ENCODE measurements around the gene CDK5.
A peak's percentile ranks its signal among the peaks of the same experiment; 100 is the strongest.

CDK5 gene

DNA sequence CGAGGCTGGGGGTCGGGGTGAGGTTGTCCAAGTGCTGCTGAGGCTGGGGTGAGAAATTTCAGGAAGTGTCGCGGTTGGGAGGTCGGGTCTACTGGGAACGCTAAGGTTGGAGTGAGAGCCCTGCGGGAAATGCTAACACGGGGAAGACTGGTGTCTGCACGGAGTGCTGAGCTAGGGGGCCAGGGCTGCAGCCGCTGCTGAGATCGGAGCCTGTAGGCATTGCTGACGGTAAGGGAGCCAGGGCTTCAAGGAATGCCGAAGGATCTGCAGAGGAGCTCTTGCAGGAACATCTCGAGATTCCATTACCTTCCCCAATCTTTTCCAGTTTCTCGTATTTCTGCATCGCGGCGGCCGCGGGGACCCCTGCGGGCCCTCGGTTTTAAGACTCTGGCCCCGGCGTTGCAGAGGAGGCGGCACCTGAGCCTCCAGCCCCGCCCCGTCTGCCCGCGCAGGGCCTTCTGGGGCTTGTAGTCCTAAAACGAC lies at the start of gene CDK5:
CDK5 (minus strand) TSS at position 392 of the 483 bp plus-strand sequence; CDS start at position 343, 49 bp downstream.
- no peak for DNase-seq (ENCODE audit: low spot score)

- peak; percentile 64 for DNase-seq (ENCODE audit: low spot score)
Observed at GRCh38 chr7:151104411-151105235, 46.9 kb upstream of the CDK5 start.

DNA sequence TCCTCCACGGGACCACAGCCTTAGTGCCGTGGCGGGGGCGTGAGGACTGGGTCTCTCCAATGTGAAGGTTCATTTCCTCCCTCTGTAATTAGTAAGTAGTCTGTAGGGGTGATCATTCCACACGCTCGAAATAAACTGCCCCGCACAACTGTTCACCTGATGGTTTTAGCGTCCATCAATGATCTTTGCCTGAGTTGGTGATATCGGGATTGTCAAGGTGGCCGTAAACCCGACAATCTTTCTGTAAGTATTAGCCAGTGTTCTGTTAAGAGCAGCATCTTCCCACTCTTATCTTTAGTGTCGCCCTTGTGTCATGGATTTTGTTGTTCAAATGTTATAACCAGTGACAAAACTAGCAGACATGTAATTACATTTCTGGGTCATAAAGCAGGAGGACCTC lies 46.3 kb upstream of the CDK5 start:
- no peak for DNase-seq (ENCODE audit: low spot score)

DNA sequence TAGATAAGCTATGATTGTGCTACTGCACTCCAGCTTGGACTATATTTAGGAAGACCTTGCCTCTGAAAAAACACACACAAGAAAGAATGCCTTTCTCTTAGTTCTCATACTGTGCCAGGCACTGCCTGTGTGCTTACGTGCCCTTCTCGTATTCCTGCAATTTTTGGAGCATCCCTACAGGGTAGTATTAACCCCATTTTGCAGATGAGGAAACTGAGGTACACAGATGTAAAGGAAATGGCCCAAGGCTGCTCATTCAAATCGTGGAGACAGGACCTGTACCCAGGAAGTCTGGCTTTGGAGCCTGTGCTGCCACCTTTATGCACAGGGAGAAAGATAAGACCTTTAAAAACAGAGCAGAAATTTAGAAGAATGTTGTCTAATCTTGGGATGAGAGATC lies 45.3 kb upstream of the CDK5 start:
- no peak for DNase-seq (ENCODE audit: low spot score)

GRCh38 chr7:151101621-151102396 lies 44.1 kb upstream of the CDK5 start:
- no peak for DNase-seq (ENCODE audit: low spot score)

DNA sequence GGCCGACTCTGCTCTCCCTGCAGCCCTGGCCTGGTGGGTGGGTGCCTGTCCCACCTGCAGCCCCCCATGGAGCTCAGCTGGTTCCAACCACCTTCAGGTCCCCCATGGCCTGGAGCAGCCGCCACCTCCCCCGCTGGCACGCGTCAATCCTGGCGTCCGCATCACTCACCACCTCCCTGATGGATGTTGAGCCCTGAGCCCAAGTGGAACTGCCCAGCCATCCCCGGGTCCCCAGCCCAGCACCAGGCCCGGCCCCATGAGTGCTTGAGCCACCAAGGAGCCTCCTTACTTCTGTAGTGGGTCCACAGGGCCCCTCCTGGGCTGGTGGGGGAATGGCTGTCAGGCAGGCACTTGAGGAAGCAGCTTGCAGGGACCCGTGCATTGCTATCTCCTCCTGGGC lies 43.2 kb upstream of the CDK5 start:
- no peak for DNase-seq (ENCODE audit: low spot score)

GRCh38 chr7:151099486-151100211 lies 42.0 kb upstream of the CDK5 start:
- no peak for DNase-seq (ENCODE audit: low spot score)

DNA sequence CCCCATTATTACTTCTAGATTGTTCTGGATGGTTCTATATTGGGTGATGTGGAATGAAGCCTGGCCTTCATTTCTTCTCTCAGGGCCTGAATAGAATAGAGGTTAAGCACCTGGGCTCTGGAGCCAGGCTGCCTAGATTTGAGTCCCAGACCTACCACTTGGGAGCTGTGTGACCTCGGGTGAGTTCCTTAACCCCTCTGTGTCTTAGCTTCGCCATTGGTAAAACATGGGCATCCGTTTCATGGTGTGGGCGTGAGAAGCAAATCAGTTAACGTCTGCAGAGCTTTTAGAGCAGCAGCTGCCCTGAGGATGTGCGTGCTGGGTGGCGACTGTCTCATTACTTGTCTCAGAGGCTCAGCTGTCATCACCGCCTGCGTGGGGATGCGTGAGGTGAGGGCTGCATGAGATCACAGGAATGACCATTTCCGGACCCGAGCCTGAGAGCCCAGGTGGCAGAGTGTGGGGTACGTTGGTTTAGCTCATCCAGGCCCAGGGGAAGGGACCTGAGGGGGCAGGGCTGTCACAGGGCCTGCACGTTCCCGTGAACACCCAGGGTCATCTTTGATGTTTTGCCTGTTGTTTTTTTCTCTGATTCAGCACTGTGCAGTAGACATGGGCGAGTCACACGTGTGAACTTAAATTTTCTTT lies 38.3 kb upstream of the CDK5 start:
- DNase-seq (ENCODE audit: low spot score) = no peak

DNA sequence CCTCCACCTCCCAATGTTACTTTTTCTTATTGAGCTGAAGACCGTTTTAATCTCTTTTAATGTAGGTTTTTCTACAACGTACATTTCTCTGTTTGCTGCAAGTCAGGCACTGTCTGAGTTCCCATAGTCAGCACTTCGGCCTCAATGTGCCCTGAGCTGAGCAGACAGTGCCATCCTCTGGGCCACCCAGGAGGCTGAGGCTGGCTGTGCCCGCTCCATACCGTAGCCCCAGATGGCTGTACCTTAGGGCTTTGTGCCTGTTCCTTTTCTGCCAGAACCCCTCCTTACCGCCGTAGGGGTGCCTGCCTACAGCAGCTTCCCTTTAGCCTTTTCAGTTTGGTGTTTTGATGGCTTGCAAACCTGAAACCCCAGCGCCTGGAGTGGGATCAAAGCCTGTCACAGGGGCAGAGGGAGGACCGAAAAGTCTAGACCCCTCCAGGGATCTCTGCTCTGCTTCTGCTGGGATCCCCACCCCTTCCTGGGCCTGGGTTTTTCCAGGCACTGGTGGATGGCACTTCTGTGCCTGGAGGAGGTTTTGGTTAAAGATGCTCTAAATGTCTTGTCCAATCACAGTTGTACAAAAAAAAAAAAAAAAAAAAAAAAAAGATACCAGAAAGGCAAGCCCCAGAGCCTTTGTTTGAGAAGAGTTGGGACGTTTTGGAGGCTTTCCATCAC lies 37.6 kb upstream of the CDK5 start:
- DNase-seq (ENCODE audit: low spot score) = no peak

- DNase-seq (ENCODE audit: low spot score) = no peak
Observed at GRCh38 chr7:151094675-151095074, 37.0 kb upstream of the CDK5 start.

- no peak for DNase-seq (ENCODE audit: low spot score)
Observed at GRCh38 chr7:151093748-151094147, 36.1 kb upstream of the CDK5 start.

DNA sequence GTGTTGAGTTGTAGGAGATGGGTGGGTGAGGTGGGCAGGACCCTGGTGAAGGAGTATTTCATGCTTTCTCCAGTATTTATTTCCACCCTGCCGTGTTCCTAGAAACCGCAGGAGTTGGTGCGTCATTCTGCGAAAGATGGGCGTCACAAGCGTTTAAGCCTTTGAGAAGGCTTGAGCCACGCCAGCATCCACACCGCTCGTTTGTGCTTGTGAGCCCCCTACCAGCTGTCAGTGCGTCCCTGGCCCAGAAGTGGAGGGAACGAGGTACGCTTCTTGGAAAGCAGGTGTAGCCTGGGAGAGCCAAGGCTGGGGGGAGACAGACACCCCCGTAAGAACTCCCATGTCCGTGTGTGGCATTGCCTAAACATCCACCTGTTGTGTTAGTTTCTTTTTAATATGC lies 34.3 kb upstream of the CDK5 start:
- DNase-seq (ENCODE audit: low spot score) = no peak

DNA sequence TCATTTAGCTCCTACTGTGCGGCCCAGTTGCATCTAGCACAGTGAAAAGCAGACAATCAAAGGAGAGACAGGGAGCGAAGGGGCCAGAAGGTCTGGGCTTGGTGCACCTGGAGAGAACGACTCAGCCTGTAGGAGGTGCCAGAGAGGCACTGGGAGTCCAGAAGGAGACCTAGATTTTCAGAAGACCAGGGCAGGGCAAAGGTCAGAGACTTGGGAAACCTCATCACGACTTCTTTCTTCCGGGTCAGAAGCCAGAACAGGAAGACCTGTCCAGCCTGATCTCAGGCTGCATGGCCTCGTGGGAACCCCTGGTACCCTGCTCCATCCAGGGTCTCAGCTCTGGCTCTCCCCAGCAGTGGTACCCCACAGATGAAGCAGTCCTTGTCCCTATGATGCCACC lies 33.7 kb upstream of the CDK5 start:
- no peak for DNase-seq (ENCODE audit: low spot score)

- no peak for DNase-seq (ENCODE audit: low spot score)
Observed at GRCh38 chr7:151091003-151091402, 33.3 kb upstream of the CDK5 start.

DNA sequence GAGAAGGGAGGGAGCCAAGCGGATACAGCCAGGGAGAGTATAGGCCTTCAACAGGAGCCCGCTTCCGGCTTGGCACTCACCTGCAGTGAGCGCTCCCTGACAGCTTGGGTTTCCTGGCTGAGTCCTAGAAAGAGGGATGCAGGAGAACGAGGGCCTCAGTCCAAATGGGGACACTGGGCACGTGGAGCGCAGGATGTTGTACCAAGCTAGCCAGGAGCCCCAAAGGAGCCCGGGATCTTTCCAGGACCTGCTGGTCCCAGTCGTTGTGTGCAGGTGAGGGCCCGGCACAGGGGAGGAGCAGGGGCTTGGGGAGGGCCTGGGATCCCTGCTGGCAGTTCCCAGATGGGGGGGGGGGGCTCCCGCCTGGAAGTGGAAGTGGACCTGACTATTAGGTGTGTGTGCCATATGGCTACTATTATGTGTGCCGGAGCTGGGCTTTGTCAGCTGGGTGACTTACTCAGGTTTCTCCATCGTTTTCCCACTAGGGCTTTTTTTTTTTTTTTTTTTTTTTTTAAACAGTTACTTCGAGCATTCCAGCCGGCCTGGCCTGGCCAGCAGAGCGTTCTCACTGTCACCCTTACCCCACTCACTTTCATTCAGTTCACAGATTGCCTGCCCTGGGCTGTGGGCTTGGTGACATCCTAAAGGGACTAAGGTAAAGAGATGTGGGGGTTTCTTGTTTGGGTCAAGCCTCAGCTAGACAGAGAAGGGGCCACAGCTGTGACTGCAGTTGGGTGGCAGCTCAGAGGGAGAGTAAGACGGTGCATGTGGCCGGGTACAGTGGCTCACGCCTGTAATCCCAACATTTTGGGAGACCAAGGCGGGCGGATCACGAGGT lies 32.4 kb upstream of the CDK5 start:
- peak; percentile 42 for DNase-seq (ENCODE audit: low spot score)

DNA sequence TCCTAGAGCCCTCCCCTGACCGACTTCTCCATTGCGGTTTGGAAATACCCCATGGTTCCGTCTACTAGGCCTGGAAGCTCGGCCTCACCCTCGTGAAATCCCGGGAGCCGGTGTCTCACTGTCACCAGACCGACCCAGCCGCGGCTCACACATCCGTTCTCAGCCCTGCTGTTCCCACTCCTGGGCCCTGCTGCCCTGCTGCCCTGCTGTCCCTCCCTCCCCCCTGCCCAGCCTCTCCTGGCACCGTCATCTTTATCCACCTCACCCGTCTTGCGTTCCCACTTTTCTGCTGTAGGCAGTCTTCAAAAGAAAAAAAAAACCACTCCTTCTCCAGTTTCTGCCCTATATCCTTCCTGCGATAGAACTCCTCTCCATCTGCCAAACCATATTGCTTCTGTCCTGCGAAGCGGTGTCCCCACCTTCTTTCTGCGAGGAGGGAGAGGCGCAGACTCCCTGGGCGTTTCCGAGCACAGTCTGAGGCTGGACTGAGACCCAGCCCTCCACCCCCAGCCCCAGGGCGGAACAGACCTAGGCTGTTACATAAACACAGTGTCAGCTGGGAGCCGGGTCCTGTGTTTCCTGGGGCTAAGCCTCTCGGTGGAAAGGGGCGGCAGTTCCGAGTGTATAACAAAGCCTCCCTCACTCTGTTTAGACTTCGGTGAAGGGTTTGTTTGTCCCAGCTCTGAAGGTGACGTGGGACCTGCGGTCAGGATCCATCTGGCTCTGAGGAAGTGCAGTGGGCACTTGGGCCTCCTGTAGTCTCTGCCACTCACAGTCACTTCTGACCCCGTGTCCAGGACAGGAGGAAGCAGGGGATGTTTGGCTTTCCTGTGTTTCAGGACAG lies 31.4 kb upstream of the CDK5 start:
- peak; percentile 66 for DNase-seq (ENCODE audit: low spot score)

- peak; percentile 30 for DNase-seq (ENCODE audit: low spot score)
Observed at GRCh38 chr7:151088019-151088855, 30.5 kb upstream of the CDK5 start.

DNA sequence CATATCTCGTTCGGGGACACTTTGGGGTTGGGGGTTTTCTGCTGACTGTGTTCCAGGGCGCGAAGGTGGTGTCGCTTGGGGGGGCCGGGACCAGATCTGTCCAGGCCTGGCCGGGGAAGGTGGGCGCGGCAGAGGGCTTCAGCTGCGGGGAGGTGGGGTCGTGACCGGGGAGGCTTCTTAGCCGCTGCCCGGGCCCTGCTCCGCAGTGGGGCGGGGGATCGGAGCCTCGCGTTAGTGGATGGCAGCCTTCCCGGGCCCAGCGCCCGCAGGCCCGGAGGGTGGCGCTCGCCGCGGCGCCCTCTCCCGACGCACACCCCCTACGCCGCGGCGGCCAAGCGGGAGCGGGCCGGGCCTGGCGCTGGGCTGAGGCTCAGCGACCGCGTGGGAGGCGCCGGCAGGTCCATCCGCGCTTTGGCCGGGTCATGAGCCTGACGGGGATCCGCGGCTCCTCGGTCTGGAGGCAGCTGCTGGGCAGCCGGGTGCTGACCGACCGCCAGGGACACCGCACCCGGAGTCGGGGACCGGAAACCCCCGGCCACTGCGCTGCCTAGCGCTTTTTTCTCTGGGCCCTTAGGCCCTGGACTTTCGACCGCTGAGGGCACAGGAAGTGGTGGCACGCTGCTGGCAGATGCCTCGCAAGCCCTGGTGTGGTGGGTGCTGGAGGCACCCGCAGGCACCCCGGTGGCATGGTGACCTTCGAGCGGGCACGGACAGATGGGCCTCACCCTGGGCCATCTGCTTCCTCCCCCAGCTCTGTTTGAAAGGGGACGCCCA lies 29.7 kb upstream of the CDK5 start:
- peak; percentile 79 for DNase-seq (ENCODE audit: low spot score)
